ENCODE data around the gene AHDC1.

- TF ChIP-seq CTCF (IDR thresholded peaks at IDR 0.05), result no peak
- TF ChIP-seq POLR2A (IDR thresholded peaks at IDR 0.05), result no peak
- no peak for TF ChIP-seq POLR2AphosphoS5 (IDR thresholded peaks at IDR 0.05)
Measured at GRCh38 chr1:27496604-27497155, 107.3 kb downstream of the AHDC1 start.

All from prostate gland (tissue), 2 donors.